ENCODE measurements around the gene ZNF511.

The ZNF511 gene

DNA sequence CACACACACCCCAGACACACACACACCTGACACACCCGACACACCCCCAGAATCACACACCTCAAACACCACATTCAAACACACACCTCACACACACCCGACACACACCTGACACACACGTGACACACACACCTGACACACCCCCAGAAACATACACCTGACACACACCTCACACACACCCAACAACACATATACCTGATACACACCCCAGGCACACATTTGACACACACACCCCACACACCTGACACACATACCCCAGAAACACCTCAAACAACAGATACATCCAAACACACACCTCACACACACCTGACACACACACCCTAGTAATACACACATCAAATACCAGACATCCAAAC is 28.6 kb downstream of the ZNF511 start:
- DNase-seq: no peak

DNA sequence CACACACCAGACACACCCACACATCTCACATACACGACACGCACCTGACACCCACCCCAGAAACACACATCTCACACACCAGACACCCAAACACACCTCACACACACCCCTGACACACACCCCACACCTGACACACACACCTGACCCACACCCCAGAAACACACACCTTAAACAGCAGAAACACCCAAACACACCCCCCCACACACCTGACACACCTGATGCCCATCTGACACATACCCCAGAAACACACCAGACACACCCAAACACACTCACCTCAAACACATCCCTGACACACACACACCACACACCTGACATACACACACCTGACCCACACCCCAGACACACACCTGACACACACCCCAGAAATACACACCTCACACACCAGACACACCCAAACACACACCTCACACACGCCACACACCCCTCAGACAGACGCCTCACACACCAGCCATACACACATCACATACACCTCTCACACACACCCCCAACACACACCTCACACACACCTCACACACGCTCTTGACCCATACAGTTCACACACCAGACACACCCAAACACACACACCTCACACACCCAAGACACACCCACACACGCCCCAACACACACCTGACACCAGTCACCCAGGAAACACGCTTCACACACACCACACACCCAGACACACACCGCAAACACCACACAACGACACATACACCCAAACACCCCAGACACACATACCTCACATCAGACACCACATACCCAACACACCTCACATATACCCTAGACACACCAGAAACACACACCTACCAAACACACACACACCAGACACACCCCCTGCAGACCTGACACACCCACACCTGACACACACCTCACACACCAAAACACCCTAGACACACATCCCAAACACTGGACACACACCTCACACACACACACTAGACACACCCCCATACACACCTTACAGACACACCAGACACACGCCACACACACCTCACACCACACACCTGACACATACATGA is 29.7 kb downstream of the ZNF511 start:
- DNase-seq: no peak

DNA sequence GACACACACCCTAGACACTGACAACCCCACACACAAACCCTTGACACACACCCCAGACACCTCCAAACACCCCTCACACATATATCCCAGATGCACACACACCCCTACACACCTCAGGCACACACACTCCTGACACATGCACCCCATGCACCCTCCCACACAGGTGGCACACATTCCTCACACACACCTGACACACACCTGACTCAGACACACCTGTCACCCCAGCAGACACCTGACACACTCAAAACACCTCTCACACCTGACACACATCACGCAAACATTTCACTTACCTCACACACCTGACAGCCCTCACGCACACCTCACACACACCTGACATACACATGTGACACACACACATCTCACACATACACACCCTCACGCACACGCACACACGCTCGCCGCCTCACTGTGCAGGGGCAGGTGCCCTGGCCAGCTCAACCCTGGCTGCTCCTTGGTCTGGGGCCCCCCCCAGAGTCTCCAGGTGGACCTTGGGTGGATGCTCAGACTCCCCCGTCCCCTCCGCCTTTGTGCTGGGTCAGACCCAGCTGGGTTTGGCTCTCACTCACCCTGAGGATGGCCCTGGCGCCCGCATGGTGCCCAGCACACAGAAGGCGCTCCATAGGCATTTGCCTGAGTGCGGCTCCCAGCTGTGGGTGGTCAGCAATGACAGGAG is 31.1 kb downstream of the ZNF511 start:
- no peak for DNase-seq

DNA sequence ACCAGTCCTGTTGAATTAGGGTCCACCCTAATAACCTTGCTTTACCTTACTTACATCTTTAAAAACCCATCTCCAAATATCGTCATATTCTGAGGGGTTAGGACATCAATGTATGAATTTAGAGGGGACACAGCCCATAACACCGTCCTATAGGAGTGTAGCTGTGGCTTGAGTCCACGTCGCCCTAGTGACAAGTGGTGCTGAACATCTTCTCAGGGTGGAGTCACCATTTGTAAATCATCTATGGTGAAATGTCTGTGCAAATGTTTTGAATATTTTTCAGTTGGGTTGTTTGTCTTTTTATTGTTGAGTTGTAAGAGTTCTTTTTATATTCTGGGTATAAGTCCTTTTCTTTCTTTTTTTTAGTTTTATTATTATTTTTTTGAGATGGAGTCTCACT is 33.3 kb downstream of the ZNF511 start:
- DNase-seq: no peak

GRCh38 chr10:133342942-133343341 is 34.2 kb downstream of the ZNF511 start:
- no peak for DNase-seq

GRCh38 chr10:133343558-133343957 is 34.8 kb downstream of the ZNF511 start:
- no peak for DNase-seq

DNA sequence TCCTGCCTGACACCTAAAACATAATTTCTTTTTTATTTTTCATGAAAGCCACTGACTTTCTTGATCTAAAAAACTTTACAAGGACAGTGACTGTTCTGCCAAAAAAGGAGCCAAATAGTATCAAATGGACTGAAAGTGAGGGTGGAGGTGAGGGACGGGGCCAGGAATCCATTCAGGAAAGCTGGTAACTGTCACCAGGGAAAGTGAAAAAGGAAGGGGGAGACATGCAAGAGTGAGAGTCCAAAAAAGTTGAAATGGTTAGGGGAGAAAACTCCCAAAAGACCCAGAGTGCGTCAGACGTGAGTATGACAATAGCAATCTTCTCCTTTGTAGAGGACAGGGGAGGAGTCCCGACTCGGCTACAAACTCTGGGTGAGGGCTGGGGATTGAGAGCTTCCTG is 35.5 kb downstream of the ZNF511 start:
- no peak for DNase-seq

DNA sequence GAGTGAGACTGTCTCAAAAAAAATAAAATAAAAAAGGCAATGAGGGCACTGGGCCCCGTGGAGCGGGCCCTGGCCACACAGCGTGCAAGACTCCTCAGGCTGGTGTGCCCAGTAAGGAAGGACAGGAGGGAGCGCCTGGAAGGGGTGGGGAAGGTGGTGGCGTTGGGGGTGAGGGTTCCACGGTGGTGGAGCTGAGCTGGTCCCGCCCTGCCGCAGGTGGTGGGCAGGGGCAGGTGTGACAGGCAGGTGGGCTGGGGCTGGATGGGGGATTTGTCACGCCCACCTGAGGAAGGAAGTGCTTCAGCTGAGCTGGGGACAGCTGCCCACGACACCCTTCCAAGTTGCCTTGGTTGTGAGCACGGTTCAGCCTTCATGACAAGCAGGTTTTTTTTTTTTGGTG is 37.7 kb downstream of the ZNF511 start:
- DNase-seq: no peak

- no peak for DNase-seq
Observed at GRCh38 chr10:133347710-133348517, 39.2 kb downstream of the ZNF511 start.

GRCh38 chr10:133349160-133349568 is 40.5 kb downstream of the ZNF511 start:
- no peak for DNase-seq

GRCh38 chr10:133349577-133350011 is 40.9 kb downstream of the ZNF511 start:
- no peak for DNase-seq

- DNase-seq: no peak
Observed at GRCh38 chr10:133350283-133350949, 41.7 kb downstream of the ZNF511 start.

GRCh38 chr10:133350950-133351329 is 42.2 kb downstream of the ZNF511 start:
- DNase-seq: no peak

GRCh38 chr10:133351408-133352318 is 42.9 kb downstream of the ZNF511 start:
- no peak for DNase-seq

- DNase-seq: no peak
Observed at GRCh38 chr10:133353202-133353959, 44.7 kb downstream of the ZNF511 start.

DNA sequence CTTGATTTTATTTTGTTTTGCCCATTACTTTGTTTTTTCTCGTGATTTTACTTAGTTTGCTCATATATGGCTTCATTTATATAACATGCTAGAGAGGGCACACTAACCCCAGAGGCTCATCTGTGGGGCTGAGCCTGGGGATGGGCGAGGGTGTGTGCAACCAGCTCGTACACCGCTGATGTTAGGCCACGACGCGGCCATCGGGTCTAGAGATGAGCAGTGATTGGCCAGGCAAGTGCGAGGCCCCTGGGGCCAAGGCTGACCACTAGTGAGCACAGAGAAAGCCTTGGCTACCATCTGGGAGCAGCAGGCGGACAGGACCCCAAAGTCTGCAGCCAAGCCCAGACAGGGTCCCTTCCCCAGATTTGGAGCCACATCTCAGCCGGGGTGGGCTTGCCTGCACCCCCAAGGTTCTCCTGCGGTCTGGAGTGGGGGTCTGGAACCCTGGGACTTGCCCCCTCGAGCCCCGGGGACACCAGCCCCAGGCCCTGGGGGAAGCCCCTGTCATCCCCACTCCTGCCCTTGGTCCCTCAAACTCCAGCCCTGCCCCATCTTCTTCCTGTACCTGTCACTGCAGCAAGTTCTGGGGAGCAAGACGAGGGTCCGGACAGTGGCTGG is 45.4 kb downstream of the ZNF511 start:
- DNase-seq: no peak

- DNase-seq: no peak
Observed at GRCh38 chr10:133354672-133355240, 46.0 kb downstream of the ZNF511 start.

GRCh38 chr10:133355266-133355665 is 46.6 kb downstream of the ZNF511 start:
- DNase-seq: no peak

GRCh38 chr10:133355991-133356390 is 47.3 kb downstream of the ZNF511 start:
- no peak for DNase-seq
